ENCODE data around the gene OXNAD1.
A peak's percentile ranks its signal among the peaks of the same experiment; 100 is the strongest.

OXNAD1 gene

GRCh38 chr3:16248556-16248955 is 16.5 kb upstream of the OXNAD1 start:
- no peak for FAIRE-seq

GRCh38 chr3:16249336-16249735 is 15.7 kb upstream of the OXNAD1 start:
- FAIRE-seq, result no peak

GRCh38 chr3:16249886-16250285 is 15.1 kb upstream of the OXNAD1 start:
- FAIRE-seq, result no peak

- FAIRE-seq, result no peak
Observed at GRCh38 chr3:16251316-16252085, 13.5 kb upstream of the OXNAD1 start.

GRCh38 chr3:16252243-16252978 is 12.6 kb upstream of the OXNAD1 start:
- FAIRE-seq, result no peak

GRCh38 chr3:16252988-16253387 is 12.0 kb upstream of the OXNAD1 start:
- FAIRE-seq, result no peak

- no peak for FAIRE-seq
Observed at GRCh38 chr3:16253601-16254000, 11.4 kb upstream of the OXNAD1 start.

GRCh38 chr3:16254916-16255315 is 10.1 kb upstream of the OXNAD1 start:
- no peak for FAIRE-seq

- FAIRE-seq, result no peak
Observed at GRCh38 chr3:16255326-16255725, 9.7 kb upstream of the OXNAD1 start.

- no peak for FAIRE-seq
Observed at GRCh38 chr3:16255726-16256125, 9.3 kb upstream of the OXNAD1 start.

- FAIRE-seq, result no peak
Observed at GRCh38 chr3:16257309-16257708, 7.7 kb upstream of the OXNAD1 start.

GRCh38 chr3:16258177-16258576 is 6.8 kb upstream of the OXNAD1 start:
- no peak for FAIRE-seq

GRCh38 chr3:16258866-16259265 is 6.1 kb upstream of the OXNAD1 start:
- no peak for FAIRE-seq

- FAIRE-seq, result no peak
Observed at GRCh38 chr3:16260046-16260445, 5.0 kb upstream of the OXNAD1 start.

GRCh38 chr3:16262174-16262573 is 2.8 kb upstream of the OXNAD1 start:
- FAIRE-seq, result no peak

GRCh38 chr3:16264174-16264707 is 771 bp upstream of the OXNAD1 start:
- FAIRE-seq, result no peak

GRCh38 chr3:16265455-16265786 is 409 bp downstream of the OXNAD1 start:
- FAIRE-seq, result no peak

GRCh38 chr3:16266714-16267113 is 1.7 kb downstream of the OXNAD1 start:
- no peak for FAIRE-seq

- no peak for FAIRE-seq
Observed at GRCh38 chr3:16270855-16271254, 5.8 kb downstream of the OXNAD1 start.

- no peak for FAIRE-seq
Observed at GRCh38 chr3:16272588-16272987, 7.6 kb downstream of the OXNAD1 start.

GRCh38 chr3:16273867-16274266 is 8.9 kb downstream of the OXNAD1 start:
- peak; percentile 69 for FAIRE-seq

GRCh38 chr3:16277471-16277870 is 12.5 kb downstream of the OXNAD1 start:
- FAIRE-seq, result no peak

GRCh38 chr3:16279010-16279801 is 14.2 kb downstream of the OXNAD1 start:
- no peak for FAIRE-seq
